PC-3 (cell line): ENCODE results near the gene HS3ST4. TPM values are rescaled to one million over a fixed set of nuclear protein-coding genes. Genes with fewer than 3 reads are reported as not detected.
"Not testable (repeated sequence)": the region's sequence is repeated elsewhere in the genome, so short reads cannot be mapped to it uniquely, and the experiment has no call there.

Experiments used
- ATAC-seq: fragments of 200-7000 bp; cut with Tn5 transposase; 2 replicates; pipeline ENCODE4 v1.9.1; 2020; ENCODE audit warnings: mild to moderate bottlenecking, moderate library complexity
- BruUV-seq: library from RNA; stranded (reverse); fragments of 400-500 nt; replicated peaks from 2 replicates; lab custom pipeline; 2021; lab: Mats Ljungman, UMichigan
- CTCF ChIA-PET: fragments of 300-600 bp; sonication (Branson Sonifier 250); formaldehyde crosslinking; loops from one replicate; lab custom pipeline; 2022; ENCODE audit warnings: antibody characterized with exemption; lab: Charles Lee
- POLR2A ChIA-PET: fragments of 300-600 bp; sonication (Branson Sonifier 250); formaldehyde crosslinking; loops from one replicate; lab custom pipeline; 2022; ENCODE audit warnings: antibody characterized with exemption; ENCODE audit not compliant: unreplicated experiment; lab: Charles Lee
- DNase-seq: peaks from one replicate; pipeline ENCODE4 v3.0.0-alpha.2; 2015
- H2AFZ ChIP-seq: fragments of 300-600 bp; sonication (generic); 2 replicates; pipeline ENCODE4 v1.6.0; 2016; ENCODE audit warnings: antibody characterized with exemption, low read length
- H3F3A ChIP-seq: fragments of 300-600 bp; sonication (generic); one replicate; pipeline ENCODE4 v1.6.0; 2017; ENCODE audit warnings: antibody characterized with exemption, low read length, control low read depth, mild to moderate bottlenecking; ENCODE audit not compliant: unreplicated experiment
- H3K27ac ChIP-seq: fragments of 300-600 bp; sonication (generic); 2 replicates; pipeline ENCODE4 v1.5.1; 2016; ENCODE audit warnings: mild to moderate bottlenecking, low read length
- H3K27me3 ChIP-seq: fragments of 300-600 bp; sonication (generic); 2 replicates; pipeline ENCODE4 v1.6.1; 2016; ENCODE audit warnings: low read length, mixed read lengths
- H3K36me3 ChIP-seq: fragments of 300-600 bp; sonication (generic); 2 replicates; pipeline ENCODE4 v1.6.1; 2016; ENCODE audit warnings: low read depth, mixed run types, low read length, mixed read lengths
- H3K4me1 ChIP-seq: fragments of 300-600 bp; sonication (generic); 2 replicates; pipeline ENCODE4 v1.5.1; 2016; ENCODE audit warnings: low read length; ENCODE audit not compliant: insufficient read depth
- H3K4me2 ChIP-seq: fragments of 300-600 bp; sonication (generic); 2 replicates; pipeline ENCODE4 v1.6.0; 2016; ENCODE audit warnings: low read length
- H3K4me3 ChIP-seq: fragments of 300-600 bp; sonication (generic); 2 replicates; pipeline ENCODE4 v1.5.1; 2016; ENCODE audit warnings: mild to moderate bottlenecking, low read length, mixed read lengths
- H3K79me2 ChIP-seq: fragments of 300-600 bp; sonication (generic); 2 replicates; pipeline ENCODE4 v1.6.1; 2017; ENCODE audit warnings: low read length, mixed read lengths
- H3K9ac ChIP-seq: fragments of 300-600 bp; sonication (generic); 2 replicates; pipeline ENCODE4 v1.6.0; 2016; ENCODE audit warnings: mild to moderate bottlenecking, low read length
- H3K9me2 ChIP-seq: fragments of 300-600 bp; sonication (generic); replicated peaks from 2 replicates; pipeline ENCODE4 v1.6.1; 2016; ENCODE audit warnings: mixed run types, low read length, mixed read lengths
- H3K9me3 ChIP-seq: fragments of 300-600 bp; sonication (generic); 2 replicates; pipeline ENCODE4 v1.6.1; 2016; ENCODE audit warnings: low read length, mixed read lengths
- H4K20me1 ChIP-seq: fragments of 300-600 bp; sonication (generic); 2 replicates; pipeline ENCODE4 v1.6.1; 2016; ENCODE audit warnings: low read length, mixed read lengths
- EZH2 ChIP-seq: fragments of 300-600 bp; sonication (generic); IDR thresholded peaks from one replicate; pipeline ENCODE4 v1.6.1; 2017; ENCODE audit warnings: antibody characterized with exemption, mild to moderate bottlenecking, low read length; ENCODE audit not compliant: unreplicated experiment
- EZH2phosphoT487 ChIP-seq: fragments of 300-600 bp; sonication (generic); IDR thresholded peaks from 2 replicates; pipeline ENCODE4 v1.6.1; 2018; ENCODE audit warnings: mild to moderate bottlenecking, antibody characterized with exemption, low read length, borderline replicate concordance
- intact Hi-C: fragments of 100-400 bp; cut with micrococcal nuclease; formaldehyde crosslinking; loops from 2 replicates; pipeline ENCODE4 v1.9.0; 2023
- total RNA-seq: library from RNA; depleted of rRNA; stranded (reverse); fragments of >200 nt; gene quantifications from 2 replicates; pipeline ENCODE4 v1.2.3, GENCODE V29; 2014
- TF ChIP-seq, protein P1 (sequence below): fragments of 300-600 bp; sonication (generic); conservative IDR thresholded peaks from 2 replicates; pipeline ENCODE4 v1.5.1; 2017; ENCODE audit warnings: antibody characterized with exemption, low read depth, mild to moderate bottlenecking, low read length

HS3ST4 gene
- total RNA-seq, 1 experiment from 2014 or later = not detected

DNA sequence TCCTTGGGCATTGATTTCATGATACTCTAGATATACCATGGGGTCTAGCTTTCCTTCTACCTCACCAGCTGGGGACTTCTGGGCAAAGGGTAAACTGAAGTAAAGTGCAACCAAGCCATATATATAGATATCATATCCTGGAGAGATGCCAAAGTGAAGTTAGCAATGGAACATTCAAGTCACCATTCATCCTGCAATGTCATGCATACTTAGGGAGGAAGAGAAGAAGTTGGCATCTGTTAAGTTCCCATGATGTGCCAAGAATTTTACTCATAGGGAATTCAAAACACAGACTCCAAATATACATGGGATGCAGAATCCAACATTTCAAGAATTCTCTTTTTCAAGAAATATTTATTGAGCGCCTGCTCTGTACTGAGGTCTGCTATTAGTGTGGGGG, 399.8 kb downstream of the HS3ST4 start:
- DNase-seq = no peak
- H3K4me3 ChIP-seq = no peak overlapping the region
- H3K27ac ChIP-seq = no peak overlapping the region
- no peaks in the 10 kb centered on the region for H3K9me2 ChIP-seq
- POLR2A ChIA-PET = no interaction called here
- BruUV-seq = no TSS peak
- H3K36me3 ChIP-seq = no peaks in the 10 kb centered on the region
- H3K79me2 ChIP-seq = no peaks in the 10 kb centered on the region
- H3K27me3 ChIP-seq = no peaks in the 10 kb centered on the region
- no peaks in the 10 kb centered on the region for H3F3A ChIP-seq
- no peaks in the 10 kb centered on the region for H4K20me1 ChIP-seq
- H3K4me1 ChIP-seq = no peaks in the 10 kb centered on the region
- TF ChIP-seq EZH2phosphoT487 = no peak
- no peak overlapping the region for H2AFZ ChIP-seq
- CTCF ChIA-PET = no interaction called here
- H3K9ac ChIP-seq = no peak overlapping the region
- no peaks in the 10 kb centered on the region for H3K9me3 ChIP-seq
- no peak for ATAC-seq
- intact Hi-C loops = no loop called here
- H3K4me2 ChIP-seq = no peak overlapping the region

DNA sequence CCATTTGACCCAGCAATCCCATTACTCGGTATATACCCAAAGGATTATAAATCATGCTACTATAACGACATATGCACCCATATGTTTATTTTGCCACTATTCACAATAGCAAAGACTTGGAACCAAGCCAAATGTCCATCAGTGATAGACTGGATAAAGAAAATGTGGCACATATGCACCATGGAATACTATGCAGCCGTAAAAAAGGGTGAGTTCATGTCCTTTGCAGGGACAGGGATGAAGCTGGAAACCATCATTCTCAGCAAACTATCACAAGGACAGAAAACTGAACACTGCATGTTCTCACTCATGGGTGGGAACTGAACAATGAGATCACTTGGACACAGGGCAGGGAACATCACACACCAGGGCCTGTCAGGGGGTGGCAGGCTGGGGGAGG, 406.4 kb downstream of the HS3ST4 start:
- intact Hi-C loops = not testable (repeated sequence)

DNA sequence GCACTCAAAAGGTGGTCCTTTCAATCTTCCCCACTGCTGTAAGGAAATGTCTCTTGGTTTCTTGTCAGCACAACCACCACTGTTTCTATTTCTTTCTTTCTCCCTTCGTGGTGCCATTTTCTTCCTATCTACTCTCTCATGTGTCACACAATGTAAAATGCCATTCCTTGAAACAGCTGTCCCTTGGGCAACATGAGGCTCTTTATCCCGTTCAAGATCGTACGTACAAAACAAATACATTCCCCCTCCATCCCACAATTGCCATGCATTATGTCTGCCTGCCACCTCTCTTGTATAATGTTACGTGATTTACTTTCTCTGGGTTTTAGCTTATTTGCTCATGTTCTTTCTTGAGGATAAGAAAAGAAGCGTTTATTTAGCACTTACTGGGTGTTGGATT, 410.6 kb downstream of the HS3ST4 start:
- H3K4me2 ChIP-seq = no peak overlapping the region
- no peaks in the 10 kb centered on the region for H3K36me3 ChIP-seq
- H2AFZ ChIP-seq = no peak overlapping the region
- no TSS peak for BruUV-seq
- ATAC-seq (no peak), DNase-seq (no peak)
- no peaks in the 10 kb centered on the region for H3F3A ChIP-seq
- H4K20me1 ChIP-seq = no peaks in the 10 kb centered on the region
- no peak overlapping the region for H3K9ac ChIP-seq
- no peaks in the 10 kb centered on the region for H3K27me3 ChIP-seq
- H3K27ac ChIP-seq = no peak overlapping the region
- H3K9me2 ChIP-seq = no peaks in the 10 kb centered on the region
- H3K4me1 ChIP-seq = no peaks in the 10 kb centered on the region
- POLR2A ChIA-PET = no interaction called here
- CTCF ChIA-PET = no interaction called here
- H3K4me3 ChIP-seq = no peak overlapping the region
- H3K9me3 ChIP-seq = no peaks in the 10 kb centered on the region
- TF ChIP-seq, protein P1, sequence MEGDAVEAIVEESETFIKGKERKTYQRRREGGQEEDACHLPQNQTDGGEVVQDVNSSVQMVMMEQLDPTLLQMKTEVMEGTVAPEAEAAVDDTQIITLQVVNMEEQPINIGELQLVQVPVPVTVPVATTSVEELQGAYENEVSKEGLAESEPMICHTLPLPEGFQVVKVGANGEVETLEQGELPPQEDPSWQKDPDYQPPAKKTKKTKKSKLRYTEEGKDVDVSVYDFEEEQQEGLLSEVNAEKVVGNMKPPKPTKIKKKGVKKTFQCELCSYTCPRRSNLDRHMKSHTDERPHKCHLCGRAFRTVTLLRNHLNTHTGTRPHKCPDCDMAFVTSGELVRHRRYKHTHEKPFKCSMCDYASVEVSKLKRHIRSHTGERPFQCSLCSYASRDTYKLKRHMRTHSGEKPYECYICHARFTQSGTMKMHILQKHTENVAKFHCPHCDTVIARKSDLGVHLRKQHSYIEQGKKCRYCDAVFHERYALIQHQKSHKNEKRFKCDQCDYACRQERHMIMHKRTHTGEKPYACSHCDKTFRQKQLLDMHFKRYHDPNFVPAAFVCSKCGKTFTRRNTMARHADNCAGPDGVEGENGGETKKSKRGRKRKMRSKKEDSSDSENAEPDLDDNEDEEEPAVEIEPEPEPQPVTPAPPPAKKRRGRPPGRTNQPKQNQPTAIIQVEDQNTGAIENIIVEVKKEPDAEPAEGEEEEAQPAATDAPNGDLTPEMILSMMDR = no peak
- TF ChIP-seq EZH2phosphoT487 (no peak), EZH2 (no peak)
- intact Hi-C loops = no loop called here
- no peaks in the 10 kb centered on the region for H3K79me2 ChIP-seq

More for the DNA sequence above, 406.4 kb downstream of the HS3ST4 start:
- DNase-seq, BruUV-seq, H3K4me2 ChIP-seq, H3K27ac ChIP-seq, H3K36me3 ChIP-seq, CTCF ChIA-PET, H3F3A ChIP-seq, H4K20me1 ChIP-seq, H2AFZ ChIP-seq, H3K27me3 ChIP-seq, H3K9me3 ChIP-seq, POLR2A ChIA-PET, ATAC-seq, H3K9me2 ChIP-seq, H3K79me2 ChIP-seq, H3K4me1 ChIP-seq, H3K4me3 ChIP-seq, H3K9ac ChIP-seq: not testable (repeated sequence)

DNA sequence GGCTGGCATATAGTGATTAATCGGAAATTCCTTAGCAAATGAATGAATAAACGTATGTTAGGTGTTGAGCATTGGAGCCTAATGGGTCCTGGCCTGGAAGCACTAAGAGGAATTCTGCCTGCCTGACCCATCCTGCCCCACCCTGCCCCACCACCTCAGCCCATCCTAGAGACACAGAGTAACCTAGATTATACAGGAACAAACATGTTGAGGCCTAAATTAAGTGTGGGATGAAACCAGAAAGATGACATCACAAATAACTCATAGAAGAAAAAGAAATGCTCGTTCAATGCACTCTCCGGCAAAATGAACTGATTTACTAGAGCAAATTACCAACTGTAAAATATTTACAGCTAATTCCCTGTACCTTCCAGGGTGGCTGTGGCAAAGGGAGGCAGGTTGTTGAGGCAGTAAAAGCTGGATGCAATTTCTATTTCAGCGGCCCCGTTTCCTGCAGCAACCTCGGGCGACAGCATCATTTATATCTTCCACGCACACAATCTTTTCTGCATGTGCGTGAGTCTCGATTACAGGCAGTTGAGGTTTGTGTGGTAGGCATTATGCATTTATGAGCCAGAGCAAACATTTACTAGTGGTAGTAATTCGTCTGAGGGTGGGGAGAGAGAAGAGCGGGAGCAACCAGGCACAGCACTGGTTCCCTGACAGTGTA, 417.2 kb downstream of the HS3ST4 start:
- ChIA-PET CTCF (no interaction called here), POLR2A (no interaction called here)
- Histone ChIP-seq H3K27me3 (no peaks in the 10 kb centered on the region), H3K27ac (no peak overlapping the region), H3K36me3 (no peaks in the 10 kb centered on the region), H4K20me1 (no peaks in the 10 kb centered on the region), H3F3A (no peaks in the 10 kb centered on the region), H3K9ac (no peak overlapping the region), H3K9me3 (no peaks in the 10 kb centered on the region), H3K4me2 (no peak overlapping the region), H3K4me1 (no peaks in the 10 kb centered on the region), H2AFZ (no peak overlapping the region), H3K4me3 (no peak overlapping the region), H3K9me2 (no peaks in the 10 kb centered on the region), H3K79me2 (no peaks in the 10 kb centered on the region)
- no TSS peak for BruUV-seq
- intact Hi-C loops = no loop called here
- no peak for TF ChIP-seq EZH2
- DNase-seq = no peak
- ATAC-seq = no peak
